ENCODE results near the gene ADCYAP1. TPM values are rescaled to one million over a fixed set of nuclear protein-coding genes. Genes with fewer than 3 reads are reported as not detected.

Gene ADCYAP1
- total RNA-seq (2022; extraction: Qiagen RNA extraction), result not detected in 5 replicates

DNA sequence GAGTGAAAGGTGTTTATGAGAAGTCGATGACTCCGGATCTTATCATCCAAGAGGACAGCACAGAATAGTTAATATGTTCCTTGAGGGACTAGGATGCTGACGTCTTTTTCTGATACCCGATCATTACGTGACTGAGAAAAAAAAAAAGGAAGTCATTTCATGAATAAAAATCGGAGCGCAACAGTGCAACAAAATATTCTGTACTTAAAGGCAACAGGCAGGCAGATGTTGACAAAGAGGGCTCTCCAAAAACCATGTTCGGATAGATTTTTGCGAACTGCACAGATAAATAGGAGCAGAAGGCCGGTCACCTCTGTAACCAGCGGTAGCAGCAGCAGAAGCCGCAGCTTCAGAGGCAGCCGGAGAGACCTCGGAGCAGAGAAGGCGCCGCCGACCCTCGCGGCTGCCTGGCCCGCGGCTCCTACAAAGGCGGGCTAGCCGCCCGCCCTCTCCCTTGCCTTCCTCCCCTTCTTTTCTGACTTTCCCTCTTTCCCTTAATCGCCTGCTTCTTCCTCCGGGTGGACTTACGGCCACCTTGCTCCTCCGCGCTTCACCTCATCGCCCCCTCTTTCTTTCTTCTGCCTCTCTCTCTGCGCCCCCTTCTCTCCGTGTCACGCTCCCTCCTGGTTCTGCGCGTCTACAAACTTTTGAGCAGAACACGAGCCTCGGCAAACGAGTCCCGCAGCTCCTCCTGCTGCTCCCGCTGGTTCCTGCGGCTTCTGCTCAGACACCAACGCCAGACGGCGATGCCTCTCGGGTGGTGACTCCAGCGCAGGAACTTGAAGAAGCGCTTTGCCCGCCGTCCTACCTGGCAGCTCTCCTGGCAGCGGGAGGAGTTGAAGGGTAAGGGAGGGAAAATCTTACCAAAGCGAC is at the start of gene ADCYAP1:
Gene ADCYAP1, plus strand, starts transcription at position 654 of the 873 bp plus-strand sequence. CDS start 516 bp downstream, outside the sequence.

Other genes starting within 250 kb of the ADCYAP1 start
- 169 to 181 TPM (median 172 TPM) in 5 replicates for gene TYMS, start 247.2 kb upstream of the ADCYAP1 start, total RNA-seq (2022; extraction: Qiagen RNA extraction)
- 21.1 to 27.6 TPM (median 25.6 TPM) in 5 replicates for gene ENOSF1, start 192.2 kb upstream of the ADCYAP1 start, total RNA-seq (2022; extraction: Qiagen RNA extraction)
- gene YES1, start 92.6 kb upstream of the ADCYAP1 start, total RNA-seq (2022; extraction: Qiagen RNA extraction), result 17.2 to 24.3 TPM (median 23.5 TPM) in 5 replicates